KMS-11 (cell line): ENCODE measurements around the gene C2CD5.
"Not testable (repeated sequence)": the region's sequence is repeated elsewhere in the genome, so short reads cannot be mapped to it uniquely, and the experiment has no call there.

ENCODE experiments used
- H2AFZ ChIP-seq: fragments of 200-600 bp; sonication (generic); 2 replicates; pipeline ENCODE4 v1.6.1; 2016; ENCODE audit warnings: antibody characterized with exemption, mixed run types, low read depth
- H3K27ac ChIP-seq: fragments of 200-600 bp; sonication (generic); 2 replicates; pipeline ENCODE4 v1.6.1; 2016; ENCODE audit warnings: mild to moderate bottlenecking, mixed run types
- H3K27me3 ChIP-seq: fragments of 200-600 bp; sonication (generic); 2 replicates; pipeline ENCODE4 v1.6.1; 2017; ENCODE audit warnings: mild to moderate bottlenecking, low read depth, mixed run types, moderate library complexity; ENCODE audit not compliant: insufficient read depth
- H3K36me3 ChIP-seq: fragments of 200-600 bp; sonication (generic); 2 replicates; pipeline ENCODE4 v1.6.1; 2017; ENCODE audit warnings: mild to moderate bottlenecking, mixed run types; ENCODE audit not compliant: insufficient read depth
- H3K4me1 ChIP-seq: fragments of 200-600 bp; sonication (generic); 2 replicates; pipeline ENCODE4 v1.6.1; 2016; ENCODE audit warnings: mild to moderate bottlenecking, low read depth, mixed run types; ENCODE audit not compliant: poor library complexity, severe bottlenecking
- H3K4me2 ChIP-seq: fragments of 200-600 bp; sonication (generic); 2 replicates; pipeline ENCODE4 v1.7.0; 2016; ENCODE audit warnings: mild to moderate bottlenecking, mixed run types
- H3K4me3 ChIP-seq: fragments of 200-600 bp; sonication (generic); IDR thresholded peaks from 2 replicates; pipeline ENCODE4 v1.6.1; 2017; ENCODE audit warnings: low read depth, low read length, mixed read lengths; ENCODE audit not compliant: insufficient read depth
- H3K79me2 ChIP-seq: fragments of 200-600 bp; sonication (generic); 2 replicates; pipeline ENCODE4 v1.6.1; 2016; ENCODE audit warnings: low read depth, mixed run types; ENCODE audit not compliant: insufficient read depth
- H3K9ac ChIP-seq: fragments of 200-600 bp; sonication (generic); 2 replicates; pipeline ENCODE4 v1.6.1; 2016; ENCODE audit warnings: mild to moderate bottlenecking, mixed run types
- H4K20me1 ChIP-seq: fragments of 200-600 bp; sonication (generic); 2 replicates; pipeline ENCODE4 v1.6.1; 2016; ENCODE audit warnings: mild to moderate bottlenecking, mixed run types; ENCODE audit not compliant: insufficient read depth
- CTCF ChIP-seq: fragments of 200-600 bp; sonication (generic); conservative IDR thresholded peaks from 2 replicates; pipeline ENCODE4 v1.6.1; 2017; ENCODE audit warnings: low read depth, mild to moderate bottlenecking, antibody characterized with exemption, low read length, moderate library complexity, mixed read lengths

The C2CD5 gene

DNA sequence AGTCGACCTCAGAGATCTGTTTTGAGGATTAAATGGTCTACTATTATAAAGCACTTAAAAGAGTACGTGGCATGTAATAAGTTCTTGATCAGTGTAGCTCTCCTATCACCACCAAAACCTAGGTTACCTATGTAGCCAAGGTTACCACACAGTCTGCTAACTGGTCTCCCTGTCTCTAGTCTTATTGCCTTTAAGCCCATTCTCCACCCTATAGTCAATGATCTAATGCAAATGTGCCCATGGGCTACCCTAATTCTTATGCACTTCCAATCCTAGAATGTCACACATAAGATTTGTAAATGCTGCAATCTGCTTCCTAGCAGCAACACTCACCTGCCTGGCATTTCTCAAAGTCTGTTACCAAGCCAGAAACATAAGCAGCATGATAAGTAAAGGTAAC lies 44.9 kb downstream of the C2CD5 start:
- no peak overlapping the region for H3K27ac ChIP-seq
- H3K36me3 ChIP-seq: no peaks in the 10 kb centered on the region
- H3K4me2 ChIP-seq: no peak overlapping the region
- no peaks in the 10 kb centered on the region for H3K79me2 ChIP-seq
- no peaks in the 10 kb centered on the region for H4K20me1 ChIP-seq
- no peaks in the 10 kb centered on the region for H3K4me1 ChIP-seq
- no peak overlapping the region for H3K9ac ChIP-seq
- H3K4me3 ChIP-seq: no peak overlapping the region
- no peak overlapping the region for H2AFZ ChIP-seq
- H3K27me3 ChIP-seq: no peaks in the 10 kb centered on the region
- TF ChIP-seq CTCF: no peak

DNA sequence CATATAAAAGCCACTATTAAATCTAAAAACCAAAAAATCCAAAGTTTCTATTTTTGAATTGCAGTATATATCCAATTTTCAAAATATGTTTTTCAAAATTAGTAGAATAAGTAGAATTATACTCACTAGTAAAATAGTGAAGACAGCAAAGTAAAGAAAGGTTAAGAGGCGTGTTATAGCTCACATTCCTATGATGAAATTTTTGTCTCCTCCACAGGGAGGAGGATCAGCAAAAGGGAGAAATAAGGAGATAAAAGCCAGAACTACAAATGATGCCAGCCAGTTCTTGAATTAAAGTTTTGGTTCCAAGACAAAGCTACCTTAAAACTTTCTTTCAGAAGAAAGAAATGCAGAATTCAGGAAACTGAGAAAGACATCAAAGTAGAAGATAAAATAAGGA lies 50.0 kb downstream of the C2CD5 start:
- no peaks in the 10 kb centered on the region for H3K4me1 ChIP-seq
- no peaks in the 10 kb centered on the region for H3K27me3 ChIP-seq
- H3K4me3 ChIP-seq: no peak overlapping the region
- no peaks in the 10 kb centered on the region for H4K20me1 ChIP-seq
- no peak overlapping the region for H3K9ac ChIP-seq
- H2AFZ ChIP-seq: no peak overlapping the region
- no peaks in the 10 kb centered on the region for H3K79me2 ChIP-seq
- TF ChIP-seq CTCF: no peak
- no peaks in the 10 kb centered on the region for H3K36me3 ChIP-seq
- no peak overlapping the region for H3K27ac ChIP-seq
- no peak overlapping the region for H3K4me2 ChIP-seq

DNA sequence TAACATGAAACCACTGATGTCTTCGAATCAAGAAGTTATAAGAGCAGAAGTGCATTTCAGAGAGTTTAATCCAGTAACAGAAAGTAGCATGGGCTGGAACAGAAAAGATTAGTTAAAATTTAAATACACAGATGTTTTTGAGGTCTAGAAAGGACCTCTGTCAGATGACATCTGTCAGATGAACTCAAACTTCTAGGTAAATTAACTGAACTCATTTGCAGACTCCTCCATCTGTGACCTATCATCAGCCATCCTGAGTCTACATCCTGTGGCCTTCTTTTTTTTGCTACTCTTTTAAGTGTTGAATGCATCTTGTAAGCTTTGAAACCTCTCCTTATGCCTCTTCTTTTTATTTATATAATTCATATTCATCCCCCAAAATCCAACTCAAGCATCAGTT lies 53.3 kb downstream of the C2CD5 start:
- no peak overlapping the region for H2AFZ ChIP-seq
- H3K4me1 ChIP-seq: no peaks in the 10 kb centered on the region
- TF ChIP-seq CTCF: no peak
- H3K9ac ChIP-seq: no peak overlapping the region
- H3K4me3 ChIP-seq: no peak overlapping the region
- no peaks in the 10 kb centered on the region for H3K79me2 ChIP-seq
- H4K20me1 ChIP-seq: no peaks in the 10 kb centered on the region
- H3K27me3 ChIP-seq: no peaks in the 10 kb centered on the region
- no peak overlapping the region for H3K4me2 ChIP-seq
- no peak overlapping the region for H3K27ac ChIP-seq
- no peaks in the 10 kb centered on the region for H3K36me3 ChIP-seq

GRCh38 chr12:22488478-22488877 lies 55.9 kb downstream of the C2CD5 start:
- Histone ChIP-seq H4K20me1 (no peaks in the 10 kb centered on the region), H3K9ac (no peak overlapping the region), H3K4me2 (no peak overlapping the region), H3K27me3 (no peaks in the 10 kb centered on the region), H3K79me2 (no peaks in the 10 kb centered on the region), H3K4me3 (no peak overlapping the region), H3K27ac (no peak overlapping the region), H2AFZ (no peak overlapping the region), H3K4me1 (no peaks in the 10 kb centered on the region), H3K36me3 (no peaks in the 10 kb centered on the region)
- no peak for TF ChIP-seq CTCF

GRCh38 chr12:22487683-22488082 lies 56.7 kb downstream of the C2CD5 start:
- not testable (repeated sequence) for H3K9ac ChIP-seq, H3K4me2 ChIP-seq, H4K20me1 ChIP-seq, H3K27me3 ChIP-seq, H3K27ac ChIP-seq, H3K4me3 ChIP-seq, H3K4me1 ChIP-seq, H3K36me3 ChIP-seq, H2AFZ ChIP-seq, H3K79me2 ChIP-seq
